GM19324 (cell line): Measurements from ENCODE around the gene OR10H3.
"Not testable (repeated sequence)": the region's sequence is repeated elsewhere in the genome, so short reads cannot be mapped to it uniquely, and the experiment has no call there.

Experiments used
- ATAC-seq: cut with Tn5 transposase; IDR thresholded peaks from one replicate; pipeline ENCODE4 v1.9.1; 2021; ENCODE audit warnings: mild to moderate bottlenecking, moderate library complexity; ENCODE audit not compliant: unreplicated experiment, low FRiP score

OR10H3 gene, protein sequence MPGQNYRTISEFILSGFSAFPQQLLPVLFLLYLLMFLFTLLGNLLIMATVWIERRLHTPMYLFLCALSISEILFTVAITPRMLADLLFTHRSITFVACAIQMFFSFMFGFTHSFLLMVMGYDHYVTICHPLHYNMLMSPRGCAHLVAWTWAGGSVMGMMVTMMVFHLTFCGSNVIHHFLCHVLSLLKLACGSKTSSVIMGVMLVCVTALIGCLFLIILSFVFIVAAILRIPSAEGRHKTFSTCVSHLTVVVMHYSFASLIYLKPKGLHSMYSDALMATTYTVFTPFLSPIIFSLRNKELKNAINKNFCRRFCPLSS

GRCh38 chr19:15737722-15738121 is at the start of gene OR10H3:
OR10H3 (plus strand) TSS chr19:15737985; CDS start chr19:15741393, 3,408 bp downstream.
- ATAC-seq: no peak

DNA sequence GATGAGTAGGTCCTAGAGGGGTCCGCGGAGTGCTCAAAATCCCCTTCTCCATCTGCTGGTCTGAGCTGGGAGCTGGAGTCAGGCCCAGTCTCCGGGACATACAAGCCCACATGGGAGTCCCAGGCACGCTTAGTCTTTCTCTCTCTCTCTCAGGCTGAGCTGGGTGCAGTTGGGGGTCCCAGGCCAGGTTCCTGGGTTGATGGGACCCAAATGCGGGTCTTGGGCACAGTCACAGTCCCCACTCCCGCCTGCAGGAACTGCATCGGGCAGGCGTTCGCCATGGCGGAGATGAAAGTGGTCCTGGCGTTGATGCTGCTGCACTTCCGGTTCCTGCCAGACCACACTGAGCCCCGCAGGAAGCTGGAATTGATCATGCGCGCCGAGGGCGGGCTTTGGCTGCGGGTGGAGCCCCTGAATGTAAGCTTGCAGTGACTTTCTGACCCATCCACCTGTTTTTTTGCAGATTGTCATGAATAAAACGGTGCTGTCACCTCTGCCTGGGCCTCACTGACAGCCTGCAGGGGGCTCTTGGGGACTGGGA is 41.1 kb upstream of the OR10H3 start:
- ATAC-seq: no peak

DNA sequence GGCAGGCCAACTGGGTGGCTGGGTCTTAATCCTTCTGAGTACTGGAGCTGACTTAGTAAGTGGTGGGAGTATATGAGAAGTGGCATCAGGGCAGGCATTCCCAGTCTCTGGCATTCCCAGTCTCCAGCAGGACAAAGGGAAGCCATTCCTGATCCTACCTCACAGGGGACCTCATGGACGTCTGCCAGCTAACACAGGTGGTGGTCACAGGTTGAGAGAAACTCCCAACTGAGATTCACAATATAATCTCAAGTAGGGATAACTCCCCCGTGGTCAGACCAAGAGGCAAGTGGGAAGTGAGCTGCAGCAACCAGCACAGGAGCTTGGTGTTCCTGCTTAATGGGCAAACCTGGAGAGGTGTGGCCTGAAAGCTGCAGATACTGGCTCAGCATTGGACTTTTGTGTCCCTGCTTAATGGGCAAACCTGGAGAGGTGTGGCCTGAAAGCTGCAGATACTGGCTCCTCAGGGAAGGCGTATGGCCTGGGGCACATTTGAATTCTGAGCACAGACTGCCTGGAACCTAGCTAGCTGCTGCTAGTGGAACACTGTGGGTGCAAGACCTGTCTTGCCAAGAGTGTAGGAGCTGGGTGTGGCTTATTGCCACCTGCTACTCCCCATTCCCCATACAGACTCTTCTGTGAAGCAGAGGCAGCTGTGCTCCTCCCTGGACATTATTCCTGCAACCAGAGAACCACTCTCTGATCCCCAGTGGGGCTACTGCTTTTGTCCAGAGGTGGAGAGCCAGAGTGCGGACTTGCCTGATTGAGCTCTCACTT is 35.8 kb upstream of the OR10H3 start:
- ATAC-seq: no peak

GRCh38 chr19:15702534-15702930 is 35.3 kb upstream of the OR10H3 start:
- ATAC-seq: no peak

- no peak for ATAC-seq
These were observed 23.1 kb upstream of the OR10H3 start for GRCh38 chr19:15714638-15715037.

GRCh38 chr19:15715642-15716041 is 22.1 kb upstream of the OR10H3 start:
- ATAC-seq: no peak

DNA sequence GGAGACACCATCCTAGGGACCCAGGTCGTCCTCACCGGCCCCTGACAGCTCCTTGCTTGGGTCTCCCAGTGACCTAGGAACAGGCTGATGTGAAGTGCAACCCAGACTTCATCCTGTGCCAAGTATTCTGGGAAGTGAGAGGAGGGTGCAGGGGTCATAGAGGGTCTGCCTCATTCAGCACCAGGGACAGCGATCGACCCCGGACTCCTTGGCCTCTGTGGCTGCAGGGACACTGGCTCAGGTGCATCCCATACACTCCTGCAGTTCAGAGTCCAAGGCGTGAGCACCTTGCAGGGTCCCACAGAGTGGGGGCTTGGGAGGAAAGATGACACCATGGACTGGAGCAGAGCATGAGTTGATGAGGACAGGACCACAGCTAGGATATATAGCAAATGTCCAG is 20.0 kb upstream of the OR10H3 start:
- ATAC-seq: no peak

- no peak for ATAC-seq
These were observed 16.5 kb upstream of the OR10H3 start for GRCh38 chr19:15721268-15721667.

DNA sequence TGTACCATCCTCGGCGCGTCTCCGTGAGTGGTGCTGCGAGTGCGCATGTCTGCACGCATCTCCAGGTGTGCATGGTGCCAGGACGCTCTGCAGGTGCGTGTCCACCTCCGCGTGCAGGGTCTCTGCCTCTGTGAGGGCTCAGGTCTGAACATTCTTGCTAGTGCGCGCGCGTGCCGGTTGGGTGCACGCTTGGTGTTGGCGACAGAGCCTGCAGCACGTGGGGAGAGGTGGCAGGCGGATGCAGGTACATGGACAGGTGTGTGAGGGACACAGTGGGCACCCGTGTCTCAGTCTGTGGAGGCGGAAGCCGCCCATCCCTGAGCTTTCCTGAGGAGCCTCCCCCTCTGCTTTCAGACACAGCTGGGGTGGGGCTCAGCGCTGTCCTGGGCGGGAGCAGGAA is 14.8 kb upstream of the OR10H3 start:
- ATAC-seq: no peak

- ATAC-seq: no peak
These were observed 10.1 kb upstream of the OR10H3 start, which contains the start of gene OR10H2 for GRCh38 chr19:15727724-15728123. OR10H2 (plus strand) TSS chr19:15728024; CDS start chr19:15728044, 20 bp downstream.

DNA sequence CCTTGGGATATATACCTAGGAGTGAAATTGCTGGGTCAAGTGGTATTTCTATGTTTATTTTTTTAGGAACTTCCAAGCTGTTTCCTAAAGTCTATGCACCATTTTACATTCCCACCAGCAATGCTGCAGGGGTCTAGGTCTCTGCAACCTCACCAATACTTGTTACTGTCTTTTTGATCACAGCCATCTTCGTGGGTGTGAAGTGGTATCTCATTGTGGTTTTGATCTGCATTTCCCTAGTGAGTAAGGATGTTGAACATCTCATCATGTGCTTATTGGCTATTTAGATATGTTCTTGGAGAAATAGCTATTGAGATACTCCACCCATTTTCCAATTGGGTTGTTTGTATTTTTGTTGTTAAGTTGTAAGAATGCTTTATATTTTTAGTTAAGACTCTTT is 7.2 kb upstream of the OR10H3 start:
- ATAC-seq: no peak

GRCh38 chr19:15732388-15732787 is 5.4 kb upstream of the OR10H3 start:
- ATAC-seq: no peak

DNA sequence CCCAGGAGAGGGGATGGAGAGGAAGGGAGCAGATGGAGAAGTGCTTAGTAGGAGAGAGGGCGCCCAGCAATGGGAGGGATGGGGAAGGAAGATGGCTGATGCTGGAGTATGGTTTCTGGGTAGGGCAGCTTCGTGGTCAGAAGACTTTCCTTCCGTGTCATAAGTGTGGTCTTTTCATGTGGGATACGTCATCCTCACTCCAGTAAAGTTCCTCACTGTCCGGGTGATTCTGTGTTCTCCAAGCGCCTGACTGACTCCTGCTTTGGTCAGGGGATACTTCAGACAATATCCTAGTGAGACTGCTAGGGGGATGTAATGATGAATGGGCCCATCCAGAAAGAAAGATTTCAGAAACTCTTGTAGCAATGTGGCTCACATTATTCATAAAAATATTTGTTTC is 3.9 kb upstream of the OR10H3 start:
- no peak for ATAC-seq

DNA sequence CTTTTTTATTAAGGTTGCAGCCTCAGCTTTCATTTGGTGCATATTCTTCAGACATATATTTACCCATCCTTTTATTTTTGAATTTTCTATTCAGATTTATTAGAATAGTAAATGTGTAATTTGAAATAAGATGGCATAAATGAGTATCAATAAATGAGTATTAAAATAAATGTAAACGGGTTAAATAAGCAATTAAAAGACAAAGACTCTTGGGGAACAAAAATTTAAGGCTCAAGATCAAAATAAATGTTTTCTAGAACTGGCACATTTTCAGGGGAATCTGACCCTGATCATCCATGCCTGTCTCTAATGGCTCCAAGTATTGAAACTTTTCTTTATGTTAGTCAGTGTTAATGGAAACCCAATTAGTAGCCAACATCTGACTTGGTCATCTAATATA is 3.0 kb downstream of the OR10H3 start:
- ATAC-seq: no peak

- no peak for ATAC-seq
These were observed 10.5 kb downstream of the OR10H3 start for GRCh38 chr19:15748239-15748638.

DNA sequence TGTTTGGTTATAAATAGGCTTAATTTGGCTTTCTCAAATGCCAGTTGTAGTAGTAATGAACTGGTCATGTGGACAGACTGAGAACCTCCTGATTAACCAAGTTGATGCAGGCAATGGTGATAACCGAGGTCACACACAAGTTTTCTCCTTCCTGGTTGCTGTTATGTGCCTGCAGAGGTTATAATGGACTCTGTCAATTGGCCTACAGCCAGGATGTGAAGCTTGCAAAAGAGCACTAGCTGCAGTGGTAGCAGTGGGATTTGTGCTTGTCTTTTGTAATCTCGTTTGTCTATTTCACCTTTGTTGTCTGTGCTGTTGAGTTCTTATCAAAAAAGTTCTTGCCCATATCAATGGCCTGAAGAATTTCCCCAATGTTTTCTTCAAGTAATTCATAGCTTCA is 20.6 kb downstream of the OR10H3 start:
- ATAC-seq: no peak

DNA sequence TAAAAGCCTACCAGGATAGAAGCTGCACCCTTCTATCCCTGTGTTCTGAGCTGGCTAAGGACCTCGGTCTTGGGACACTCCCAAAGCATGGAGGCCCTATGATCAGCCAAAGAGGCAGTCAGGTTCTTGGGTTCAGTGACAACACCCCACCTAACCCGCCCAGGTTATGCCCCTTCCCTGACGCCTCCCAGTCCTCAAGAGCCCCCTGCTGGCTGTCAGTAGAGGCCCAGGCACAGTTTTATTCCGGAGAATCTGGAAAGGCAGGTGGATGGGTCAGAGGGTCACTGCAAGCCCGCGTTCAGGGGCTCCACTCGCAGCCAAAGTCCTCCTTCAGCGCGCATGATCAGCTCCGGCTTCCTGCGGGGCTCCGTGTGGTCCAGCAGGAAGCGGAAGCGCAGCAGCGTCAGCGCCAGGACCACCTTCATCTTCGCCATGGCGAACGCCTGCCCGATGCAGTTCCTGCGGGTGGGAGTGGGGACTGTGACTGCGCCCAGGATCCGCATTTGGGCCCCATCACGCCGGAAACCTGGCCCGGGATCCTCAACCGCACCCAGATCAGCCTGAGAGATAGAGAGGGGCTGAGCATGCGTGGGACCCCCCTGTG is 22.3 kb downstream of the OR10H3 start:
- ATAC-seq: no peak

- no peak for ATAC-seq
These were observed 31.8 kb downstream of the OR10H3 start for GRCh38 chr19:15769586-15769985.

- not testable (repeated sequence) for ATAC-seq
These were observed 36.4 kb downstream of the OR10H3 start for GRCh38 chr19:15774159-15774558.

GRCh38 chr19:15775249-15775648 is 37.5 kb downstream of the OR10H3 start:
- ATAC-seq: no peak

DNA sequence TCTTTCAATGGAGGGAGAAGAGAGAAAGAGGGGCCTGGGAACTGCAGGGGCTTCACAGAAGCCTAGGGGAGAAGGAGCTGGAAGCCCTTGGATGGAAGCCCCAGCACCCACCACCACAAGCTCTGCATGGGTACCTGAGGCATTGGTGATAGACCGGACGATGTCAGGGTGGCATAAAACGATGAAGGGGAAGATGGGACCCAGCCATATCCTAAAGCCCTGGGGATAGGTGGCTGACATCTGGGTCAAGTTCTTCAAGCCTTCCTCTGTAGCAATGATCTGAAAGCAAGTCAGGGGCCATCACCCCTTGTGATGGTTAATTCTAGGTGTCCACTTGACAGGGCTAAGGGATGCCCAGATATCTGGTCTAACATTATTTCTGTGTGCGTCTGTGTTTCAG is 38.5 kb downstream of the OR10H3 start:
- ATAC-seq: no peak
